Cardiac septum (tissue), 1 donor: ENCODE measurements around the gene EPB41L2. TPM values are rescaled to one million over a fixed set of nuclear protein-coding genes. Genes with fewer than 3 reads are reported as not detected.
"Not testable (repeated sequence)": the region's sequence is repeated elsewhere in the genome, so short reads cannot be mapped to it uniquely, and the experiment has no call there.

Experiments used
- DNase-seq: peaks from one replicate; pipeline ENCODE4 v3.0.0-alpha.2; 2020; ENCODE audit warnings: low spot score
- intact Hi-C: fragments of 100-400 bp; cut with DNase I; formaldehyde crosslinking; loops from one replicate; pipeline ENCODE4 v1.14.0; 2022
- total RNA-seq: library from RNA; stranded (reverse); fragmentation: NEBNext Ultra II Directional; extraction: Animal tissue kit (Norgen Biotek cat#: 25700); gene quantifications from one replicate; pipeline ENCODE4 v1.2.1, GENCODE V29; 2021
- donor health status: DM: no; HTN: no; CAD: no.

Gene EPB41L2
- total RNA-seq, 1 donor from 2014 or later = 54.1 TPM

- DNase-seq = no peak
Measured at GRCh38 chr6:131009790-131010189, 53.3 kb downstream of the EPB41L2 start.

DNA sequence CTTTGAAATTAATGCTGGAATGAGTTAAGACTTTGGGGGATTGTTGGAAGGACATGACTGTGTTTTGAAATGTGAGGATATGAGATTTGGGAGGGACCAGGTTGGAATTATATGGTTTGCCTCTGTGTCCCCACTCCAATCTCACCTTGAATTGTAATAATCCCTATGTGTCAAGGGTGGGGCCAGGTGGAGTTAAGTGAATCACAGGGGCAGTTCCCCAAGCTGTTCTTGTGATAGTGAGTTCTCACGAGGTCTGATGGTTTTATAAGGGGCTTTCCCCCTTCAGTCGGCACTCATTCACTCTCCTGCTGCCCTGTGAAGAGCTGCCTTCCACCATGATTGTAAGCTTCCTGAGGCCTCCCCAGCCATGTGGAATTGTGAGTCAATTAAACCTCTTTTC is 54.1 kb downstream of the EPB41L2 start:
- intact Hi-C loops, DNase-seq: not testable (repeated sequence)

More at GRCh38 chr6:131009790-131010189, 53.3 kb downstream of the EPB41L2 start:
- intact Hi-C loops = no loop called here

DNA sequence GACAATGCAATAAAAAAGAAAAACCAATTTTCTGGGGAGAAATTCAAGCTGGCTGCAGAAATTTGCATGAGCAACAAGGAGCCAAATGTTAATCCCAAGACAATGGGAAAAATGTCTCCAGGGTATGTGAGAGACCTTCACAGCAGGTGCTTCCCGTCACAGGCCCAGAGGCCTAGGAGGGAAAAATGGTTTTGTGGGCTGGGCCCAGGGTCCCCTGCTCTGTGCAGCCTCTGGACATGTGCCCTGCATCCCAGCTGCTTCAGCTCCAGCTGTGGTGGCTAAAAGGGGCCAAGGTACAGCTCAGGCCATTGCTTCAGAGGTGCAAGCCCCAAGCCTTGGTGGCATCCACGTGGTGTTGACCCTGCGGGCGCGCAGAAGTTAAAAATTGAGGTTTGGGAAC is 55.1 kb downstream of the EPB41L2 start:
- DNase-seq, intact Hi-C loops: not testable (repeated sequence)

DNA sequence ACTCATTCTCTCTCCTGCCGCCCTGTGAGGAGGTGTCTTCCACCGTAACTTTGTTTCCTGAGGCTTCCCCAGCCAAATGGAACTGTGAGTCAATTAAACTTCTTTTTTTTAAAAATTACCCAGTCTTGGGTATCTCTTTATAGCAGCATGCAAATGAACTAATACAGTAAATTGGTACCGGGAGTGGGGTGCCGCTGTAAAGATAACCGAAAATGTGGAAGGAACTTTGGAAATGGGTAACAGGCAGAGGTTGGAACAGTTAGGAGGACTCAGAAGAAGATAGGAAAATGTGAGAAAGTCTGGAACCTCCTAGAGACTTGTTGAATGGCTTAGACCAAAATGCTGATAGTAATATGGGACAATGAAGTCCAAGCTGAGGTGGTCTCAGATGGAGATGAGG is 55.8 kb downstream of the EPB41L2 start:
- intact Hi-C loops = no loop called here
- no peak for DNase-seq

GRCh38 chr6:131005439-131006016 is 57.5 kb downstream of the EPB41L2 start:
- intact Hi-C loops = no loop called here
- DNase-seq = no peak

DNA sequence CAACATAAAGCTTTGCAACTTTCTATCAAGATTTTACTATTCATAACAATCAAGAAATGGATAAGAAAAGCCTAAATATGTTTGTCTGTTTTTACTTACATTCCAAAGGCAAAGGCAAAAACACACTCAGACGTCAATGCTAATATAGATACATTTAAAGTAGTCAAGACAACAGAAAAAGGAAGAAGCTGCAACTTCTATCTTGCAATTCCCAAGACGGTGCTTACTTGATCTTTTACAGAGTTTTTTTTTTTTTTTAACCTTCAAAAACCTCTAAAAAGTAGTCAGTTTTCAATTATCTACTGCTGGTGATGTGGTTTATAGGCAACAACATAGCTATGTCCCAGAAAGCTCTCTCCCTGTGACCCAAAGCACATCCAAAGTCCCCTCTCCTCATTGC is 58.1 kb downstream of the EPB41L2 start:
- no peak for DNase-seq
- intact Hi-C loops = no loop called here

DNA sequence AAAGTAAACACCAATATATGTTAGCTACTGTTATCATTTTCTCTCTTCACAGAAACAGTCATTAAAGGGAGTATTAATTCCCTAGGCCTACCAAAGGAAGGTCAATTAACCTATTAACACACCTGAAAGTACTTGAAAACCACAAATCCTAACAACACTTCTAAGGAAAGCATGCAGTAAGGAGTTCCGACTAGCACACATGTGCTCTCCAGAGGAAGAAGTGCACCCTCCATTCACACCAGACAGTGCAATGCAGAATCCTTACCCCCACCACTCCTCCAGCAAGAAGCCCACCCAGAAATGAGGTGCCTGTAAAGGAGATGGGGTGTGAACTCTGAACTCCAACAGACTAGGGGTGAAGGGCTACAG is 58.7 kb downstream of the EPB41L2 start:
- intact Hi-C loops = no loop called here
- DNase-seq = no peak

GRCh38 chr6:131003488-131004386 is 59.3 kb downstream of the EPB41L2 start:
- intact Hi-C loops = no loop called here
- no peak for DNase-seq

- DNase-seq = no peak
- intact Hi-C loops = no loop called here
Measured at GRCh38 chr6:131002661-131002980, 60.4 kb downstream of the EPB41L2 start.

GRCh38 chr6:131001945-131002660 is 60.9 kb downstream of the EPB41L2 start:
- intact Hi-C loops = no loop called here
- no peak for DNase-seq

DNA sequence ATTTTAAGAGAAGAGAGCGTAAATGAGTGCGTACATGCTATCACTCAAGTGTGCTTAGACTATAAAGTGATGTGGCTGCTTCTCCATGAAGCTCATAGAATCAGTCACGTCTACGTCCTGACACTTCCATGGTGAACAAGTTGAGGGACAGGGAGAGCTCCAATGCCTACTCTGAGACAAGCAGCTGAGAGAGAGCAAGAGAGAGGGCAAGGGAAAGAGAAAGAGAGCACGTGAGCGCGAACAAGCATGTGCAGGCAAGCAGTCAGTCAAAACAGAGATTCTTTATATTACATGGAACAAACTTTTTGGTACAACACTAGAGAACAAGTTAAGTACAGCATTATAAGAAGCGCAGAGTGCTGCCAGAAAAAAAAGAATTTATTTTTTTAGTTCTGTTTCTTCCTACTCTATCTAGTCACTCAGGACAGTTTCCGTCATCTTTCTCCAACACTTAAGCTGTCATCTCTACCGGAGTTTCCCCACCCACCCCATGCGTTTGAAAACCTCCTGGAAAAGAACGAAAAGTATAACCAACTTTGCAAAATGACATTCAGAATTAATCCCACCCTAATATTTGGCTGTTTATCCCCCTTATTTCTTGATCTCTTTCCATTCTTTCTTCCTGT is 61.8 kb downstream of the EPB41L2 start:
- no peak for DNase-seq
- intact Hi-C loops = no loop called here

DNA sequence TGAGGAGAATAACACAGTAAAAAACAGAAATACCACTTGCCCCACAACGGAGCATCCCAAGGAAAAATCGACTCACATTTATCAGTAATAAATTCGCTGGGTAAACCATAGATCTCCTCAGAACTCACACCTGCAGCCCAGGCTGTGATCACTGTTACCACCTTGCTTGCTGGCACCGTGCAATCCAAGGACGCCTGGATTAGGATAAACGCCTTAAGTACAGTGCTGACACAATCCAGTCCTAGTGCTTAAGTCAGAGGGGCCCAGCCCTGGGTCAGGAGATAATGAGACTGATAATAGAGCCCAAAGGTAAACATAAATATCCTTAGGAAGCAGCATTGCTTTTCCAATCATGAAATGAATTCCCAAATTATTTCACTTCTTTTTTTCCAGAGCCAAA is 62.5 kb downstream of the EPB41L2 start:
- no peak for DNase-seq
- intact Hi-C loops = no loop called here

- DNase-seq = no peak
- intact Hi-C loops = no loop called here
Measured at GRCh38 chr6:130997061-130997753, 65.8 kb downstream of the EPB41L2 start.

- no peak for DNase-seq
- intact Hi-C loops = no loop called here
Measured at GRCh38 chr6:130996635-130997034, 66.4 kb downstream of the EPB41L2 start.

- no peak for DNase-seq
- intact Hi-C loops = no loop called here
Measured at GRCh38 chr6:130995783-130996447, 67.1 kb downstream of the EPB41L2 start.

DNA sequence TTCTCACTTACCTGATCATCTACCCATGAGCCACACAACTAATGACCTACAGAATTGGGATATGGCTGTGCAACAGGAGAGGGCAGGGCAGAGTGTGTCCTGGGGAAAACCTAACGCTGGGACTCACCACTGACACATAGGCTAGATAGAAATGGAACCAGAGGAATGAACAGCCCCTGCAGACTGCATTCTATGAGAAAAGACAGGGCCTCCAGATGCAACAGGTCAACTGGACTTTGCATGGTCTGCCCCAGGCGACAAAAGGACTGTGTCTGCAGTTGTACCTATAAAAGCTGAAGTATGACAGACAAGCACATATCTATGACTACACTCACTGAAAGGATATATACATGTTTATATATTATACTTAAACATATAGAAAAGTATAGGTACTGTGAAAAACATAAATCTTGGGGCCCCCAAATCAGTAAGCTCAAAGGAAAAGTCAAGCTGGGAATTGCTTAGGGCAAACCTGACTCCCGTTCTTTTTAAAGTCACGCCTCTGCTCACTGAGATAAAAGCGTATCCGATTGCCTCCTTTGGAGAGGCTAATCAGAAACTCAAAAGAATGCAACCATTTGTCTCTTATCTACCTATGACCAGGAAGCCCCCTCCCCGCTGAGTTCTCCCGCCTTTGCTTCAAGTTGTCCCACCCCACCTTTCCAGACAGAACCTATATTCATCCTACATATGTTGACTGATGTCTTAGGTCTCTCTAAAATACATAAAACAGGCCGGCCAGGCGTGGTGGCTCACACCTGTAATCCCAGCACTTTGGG is 68.5 kb downstream of the EPB41L2 start:
- intact Hi-C loops = no loop called here
- no peak for DNase-seq

GRCh38 chr6:130993292-130993765 is 69.7 kb downstream of the EPB41L2 start:
- DNase-seq = no peak

GRCh38 chr6:130991422-130992137 is 71.5 kb downstream of the EPB41L2 start:
- intact Hi-C loops = no loop called here
- DNase-seq = no peak

More at GRCh38 chr6:130993292-130993765, 69.7 kb downstream of the EPB41L2 start:
- intact Hi-C loops = no loop called here
